Activated naive CD4-positive, alpha-beta T cell treated with anti-CD3 and anti-CD28 coated beads, Interleukin-2, amount 50 U/mL, for 24 hours (primary cell): ENCODE results near the gene KIF5A.
"Not testable (repeated sequence)": the region's sequence is repeated elsewhere in the genome, so short reads cannot be mapped to it uniquely, and the experiment has no call there.

ENCODE experiments used
- H3K27ac Mint-ChIP-seq: one replicate; pipeline ENCODE4 v1.8.0; 2021; ENCODE audit warnings: mild to moderate bottlenecking, mixed read lengths
- H3K27me3 Mint-ChIP-seq: one replicate; pipeline ENCODE4 v1.8.0; 2021; ENCODE audit warnings: mixed read lengths
- H3K36me3 Mint-ChIP-seq: one replicate; pipeline ENCODE4 v1.8.0; 2021; ENCODE audit warnings: mixed read lengths
- H3K4me1 Mint-ChIP-seq: one replicate; pipeline ENCODE4 v1.8.0; 2021; ENCODE audit warnings: mixed read lengths
- H3K4me3 Mint-ChIP-seq: one replicate; pipeline ENCODE4 v1.8.0; 2021; ENCODE audit warnings: mild to moderate bottlenecking, mixed read lengths
- H3K9me3 Mint-ChIP-seq: one replicate; pipeline ENCODE4 v1.8.0; 2021; ENCODE audit warnings: mixed read lengths

Gene KIF5A

GRCh38 chr12:57549909-57550640, at the start of gene KIF5A:
TSS of gene KIF5A (plus strand) at chr12:57550044. CDS start at chr12:57550272, 228 bp downstream.
- Mint-ChIP-seq H3K27ac (no peak within 1 kb of the TSS), H3K9me3 (no peaks in the 10 kb centered on the region), H3K36me3 (no peaks in the 10 kb centered on the region), H3K4me3 (peak within 1 kb of the TSS; percentile 76), H3K4me1 (peaks cover 36% of the 10 kb centered on the region), H3K27me3 (peaks cover 2% of the 10 kb centered on the region)

GRCh38 chr12:57500213-57500612, 49.6 kb upstream of the KIF5A start:
- H3K27me3 Mint-ChIP-seq: no peaks in the 10 kb centered on the region
- H3K4me1 Mint-ChIP-seq: peaks cover 19% of the 10 kb centered on the region
- no peak overlapping the region for H3K4me3 Mint-ChIP-seq
- peak overlapping the region; percentile 79 for H3K27ac Mint-ChIP-seq
- H3K36me3 Mint-ChIP-seq: peaks cover 27% of the 10 kb centered on the region
- H3K9me3 Mint-ChIP-seq: no peaks in the 10 kb centered on the region

DNA sequence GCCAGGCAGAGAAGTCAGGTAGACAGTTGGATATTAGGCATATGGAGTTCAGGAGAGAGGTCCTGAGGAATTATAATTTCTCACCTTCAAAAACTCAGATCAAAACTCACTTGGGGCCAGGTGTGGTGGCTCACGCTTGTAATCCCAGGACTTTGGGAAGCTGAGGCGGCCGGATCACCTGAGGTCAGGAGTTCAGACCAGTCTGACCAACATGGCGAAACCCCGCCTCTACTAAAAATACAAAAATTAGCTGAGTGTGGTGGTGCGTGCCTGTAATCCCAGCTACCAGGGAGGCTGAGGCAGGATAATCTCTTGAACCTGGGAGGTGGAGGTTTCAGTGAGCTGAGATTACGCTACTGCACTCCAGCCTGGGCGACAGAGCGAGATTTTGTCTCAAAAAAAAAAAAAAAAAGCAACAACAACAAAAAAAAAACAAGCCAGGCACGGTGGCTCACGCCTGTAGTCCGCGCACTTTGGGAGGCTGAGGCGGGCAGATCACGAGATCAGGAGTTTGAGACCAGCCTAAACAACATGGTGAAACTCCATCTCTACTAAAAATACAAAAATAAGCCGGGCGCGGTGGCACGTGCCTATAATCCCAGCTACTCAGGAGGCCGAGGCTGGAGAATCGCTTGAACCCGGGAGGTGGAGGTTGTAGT, 47.4 kb upstream of the KIF5A start:
- Mint-ChIP-seq H3K4me1 (peaks cover 12% of the 10 kb centered on the region), H3K27ac (peak overlapping the region; percentile 25), H3K36me3 (peaks cover 21% of the 10 kb centered on the region)
- H3K27me3 Mint-ChIP-seq, H3K4me3 Mint-ChIP-seq, H3K9me3 Mint-ChIP-seq: not testable (repeated sequence)

DNA sequence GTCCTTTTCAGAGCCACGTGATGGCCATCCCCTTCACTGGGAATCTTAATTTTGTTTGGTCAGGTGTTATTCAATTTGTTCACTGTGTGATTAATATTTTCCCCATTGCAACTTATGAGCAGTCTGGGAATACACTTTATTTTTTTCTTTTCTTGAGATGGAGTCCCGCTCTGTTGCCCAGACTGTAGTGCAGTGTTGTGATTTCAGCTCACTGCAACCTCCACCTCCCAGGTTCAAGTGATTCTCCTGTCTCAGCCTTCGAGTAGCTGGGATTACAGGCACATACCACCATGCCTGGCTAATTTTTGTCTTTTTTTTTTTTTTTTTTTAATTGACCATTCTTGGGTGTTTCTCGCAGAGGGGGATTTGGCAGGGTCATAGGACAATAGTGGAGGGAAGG, 43.3 kb upstream of the KIF5A start:
- H3K4me3 Mint-ChIP-seq, H3K9me3 Mint-ChIP-seq, H3K4me1 Mint-ChIP-seq, H3K27me3 Mint-ChIP-seq, H3K27ac Mint-ChIP-seq: not testable (repeated sequence)
- H3K36me3 Mint-ChIP-seq: peaks cover 12% of the 10 kb centered on the region

DNA sequence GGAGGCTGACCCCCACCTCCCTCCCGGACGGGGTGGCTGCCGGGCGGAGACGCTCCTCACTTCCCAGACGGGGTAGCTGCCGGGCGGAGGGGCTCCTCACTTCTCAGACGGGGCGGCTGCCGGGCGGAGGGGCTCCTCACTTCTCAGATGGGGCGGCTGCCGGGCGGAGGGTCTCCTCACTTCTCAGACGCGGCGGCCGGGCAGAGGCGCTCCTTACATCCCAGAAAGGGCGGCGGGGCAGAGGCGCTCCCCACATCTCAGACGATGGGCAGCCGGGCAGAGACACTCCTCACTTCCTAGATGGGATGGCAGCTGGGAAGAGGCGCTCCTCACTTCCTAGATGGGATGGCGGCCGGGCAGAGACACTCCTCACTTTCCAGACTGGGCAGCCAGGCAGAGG, 42.0 kb upstream of the KIF5A start:
- H3K27ac Mint-ChIP-seq, H3K9me3 Mint-ChIP-seq, H3K27me3 Mint-ChIP-seq, H3K4me3 Mint-ChIP-seq, H3K4me1 Mint-ChIP-seq: not testable (repeated sequence)
- H3K36me3 Mint-ChIP-seq: peaks cover 14% of the 10 kb centered on the region

- H3K36me3 Mint-ChIP-seq: peaks cover 17% of the 10 kb centered on the region
- no peak overlapping the region for H3K4me3 Mint-ChIP-seq
- no peaks in the 10 kb centered on the region for H3K9me3 Mint-ChIP-seq
- no peaks in the 10 kb centered on the region for H3K27me3 Mint-ChIP-seq
- H3K27ac Mint-ChIP-seq: no peak overlapping the region
- peaks cover 8% of the 10 kb centered on the region for H3K4me1 Mint-ChIP-seq
Measured at GRCh38 chr12:57511161-57511560, 38.7 kb upstream of the KIF5A start.

DNA sequence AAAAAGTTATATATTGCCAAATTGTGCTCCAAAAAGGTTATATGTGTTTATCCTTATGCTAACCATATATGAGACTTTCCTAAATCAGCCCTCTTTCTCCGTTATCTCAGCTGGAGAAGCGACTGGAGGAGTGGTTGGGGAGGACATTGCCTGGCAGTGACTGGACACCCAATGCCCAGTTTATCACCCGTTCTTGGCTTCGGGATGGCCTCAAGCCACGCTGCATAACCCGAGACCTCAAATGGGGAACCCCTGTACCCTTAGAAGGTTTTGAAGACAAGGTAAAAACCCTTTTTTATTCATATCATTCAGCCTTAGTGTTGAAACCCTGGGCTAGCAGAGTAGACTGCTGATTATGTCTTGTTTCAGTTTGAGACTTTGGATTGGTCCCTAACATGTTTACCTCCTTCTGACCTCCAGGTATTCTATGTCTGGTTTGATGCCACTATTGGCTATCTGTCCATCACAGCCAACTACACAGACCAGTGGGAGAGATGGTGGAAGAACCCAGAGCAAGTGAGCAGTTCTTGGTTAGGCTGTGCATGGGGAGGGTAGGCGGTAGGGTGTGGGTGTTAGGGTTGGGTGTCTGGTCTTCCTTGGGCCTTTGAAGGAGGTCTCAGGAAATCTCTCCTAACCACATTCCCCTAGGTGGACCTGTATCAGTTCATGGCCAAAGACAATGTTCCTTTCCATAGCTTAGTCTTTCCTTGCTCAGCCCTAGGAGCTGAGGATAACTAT, 38.1 kb upstream of the KIF5A start:
- peak overlapping the region; percentile 68 for H3K27ac Mint-ChIP-seq

DNA sequence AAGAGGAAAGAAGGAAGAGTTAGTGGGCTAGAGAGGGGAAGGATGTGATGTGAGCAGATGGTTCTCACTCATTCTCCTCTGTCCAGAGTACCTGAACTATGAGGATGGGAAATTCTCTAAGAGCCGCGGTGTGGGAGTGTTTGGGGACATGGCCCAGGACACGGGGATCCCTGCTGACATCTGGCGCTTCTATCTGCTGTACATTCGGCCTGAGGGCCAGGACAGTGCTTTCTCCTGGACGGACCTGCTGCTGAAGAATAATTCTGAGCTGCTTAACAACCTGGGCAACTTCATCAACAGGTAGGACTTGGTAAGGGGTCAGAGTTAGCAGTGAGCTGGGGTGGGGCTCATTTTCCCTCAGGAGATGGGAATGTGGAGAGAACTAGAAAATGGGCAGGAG, 37.2 kb upstream of the KIF5A start:
- peaks cover 18% of the 10 kb centered on the region for H3K4me1 Mint-ChIP-seq
- H3K27me3 Mint-ChIP-seq: no peaks in the 10 kb centered on the region
- H3K27ac Mint-ChIP-seq: peak overlapping the region; percentile 68
- H3K36me3 Mint-ChIP-seq: peaks cover 17% of the 10 kb centered on the region
- no peaks in the 10 kb centered on the region for H3K9me3 Mint-ChIP-seq
- H3K4me3 Mint-ChIP-seq: no peak overlapping the region

More for the DNA sequence above, 38.1 kb upstream of the KIF5A start:
- H3K27me3 Mint-ChIP-seq: no peaks in the 10 kb centered on the region
- peaks cover 9% of the 10 kb centered on the region for H3K4me1 Mint-ChIP-seq
- H3K4me3 Mint-ChIP-seq: no peak overlapping the region
- no peaks in the 10 kb centered on the region for H3K9me3 Mint-ChIP-seq
- peaks cover 17% of the 10 kb centered on the region for H3K36me3 Mint-ChIP-seq

- Mint-ChIP-seq H3K27me3 (no peaks in the 10 kb centered on the region), H3K9me3 (no peaks in the 10 kb centered on the region), H3K4me3 (no peak overlapping the region), H3K36me3 (peaks cover 20% of the 10 kb centered on the region), H3K27ac (peak overlapping the region; percentile 12), H3K4me1 (peaks cover 24% of the 10 kb centered on the region)
Measured at GRCh38 chr12:57513266-57513665, 36.6 kb upstream of the KIF5A start.

- H3K27me3 Mint-ChIP-seq, H3K9me3 Mint-ChIP-seq, H3K27ac Mint-ChIP-seq, H3K4me3 Mint-ChIP-seq: not testable (repeated sequence)
- peaks cover 28% of the 10 kb centered on the region for H3K4me1 Mint-ChIP-seq
- peaks cover 23% of the 10 kb centered on the region for H3K36me3 Mint-ChIP-seq
Measured at GRCh38 chr12:57513677-57514076, 36.2 kb upstream of the KIF5A start.

- not testable (repeated sequence) for H3K9me3 Mint-ChIP-seq, H3K27me3 Mint-ChIP-seq, H3K4me3 Mint-ChIP-seq
- H3K4me1 Mint-ChIP-seq: peaks cover 34% of the 10 kb centered on the region
- peaks cover 25% of the 10 kb centered on the region for H3K36me3 Mint-ChIP-seq
- H3K27ac Mint-ChIP-seq: peak overlapping the region; percentile 17
Measured at GRCh38 chr12:57514246-57514645, 35.6 kb upstream of the KIF5A start.

DNA sequence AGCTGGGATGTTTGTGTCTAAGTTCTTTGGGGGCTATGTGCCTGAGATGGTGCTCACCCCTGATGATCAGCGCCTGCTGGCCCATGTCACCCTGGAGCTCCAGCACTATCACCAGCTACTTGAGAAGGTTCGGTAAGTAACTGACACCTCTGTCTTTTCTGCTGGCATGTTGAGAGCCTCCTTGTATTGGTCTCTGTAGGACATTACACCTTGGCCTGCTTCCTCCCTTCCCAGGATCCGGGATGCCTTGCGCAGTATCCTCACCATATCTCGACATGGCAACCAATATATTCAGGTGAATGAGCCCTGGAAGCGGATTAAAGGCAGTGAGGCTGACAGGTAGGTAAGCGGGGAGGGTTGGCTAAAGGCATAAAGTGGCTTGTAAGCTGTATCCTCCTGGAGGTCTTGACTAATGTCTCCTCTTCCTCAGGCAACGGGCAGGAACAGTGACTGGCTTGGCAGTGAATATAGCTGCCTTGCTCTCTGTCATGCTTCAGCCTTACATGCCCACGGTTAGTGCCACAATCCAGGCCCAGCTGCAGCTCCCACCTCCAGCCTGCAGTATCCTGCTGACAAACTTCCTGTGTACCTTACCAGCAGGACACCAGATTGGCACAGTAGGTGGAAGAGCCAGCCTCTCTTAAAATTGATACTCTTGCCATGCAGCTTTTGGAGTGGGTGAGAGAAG, 35.0 kb upstream of the KIF5A start:
- Mint-ChIP-seq H3K4me1 (peaks cover 37% of the 10 kb centered on the region), H3K27ac (peak overlapping the region; percentile 62), H3K36me3 (peaks cover 25% of the 10 kb centered on the region), H3K9me3 (no peaks in the 10 kb centered on the region), H3K4me3 (no peak overlapping the region), H3K27me3 (no peaks in the 10 kb centered on the region)

GRCh38 chr12:57515408-57515933, 34.4 kb upstream of the KIF5A start:
- Mint-ChIP-seq H3K27me3 (no peaks in the 10 kb centered on the region), H3K4me1 (peaks cover 37% of the 10 kb centered on the region), H3K27ac (peak overlapping the region; percentile 62), H3K36me3 (peaks cover 27% of the 10 kb centered on the region), H3K4me3 (no peak overlapping the region), H3K9me3 (no peaks in the 10 kb centered on the region)

DNA sequence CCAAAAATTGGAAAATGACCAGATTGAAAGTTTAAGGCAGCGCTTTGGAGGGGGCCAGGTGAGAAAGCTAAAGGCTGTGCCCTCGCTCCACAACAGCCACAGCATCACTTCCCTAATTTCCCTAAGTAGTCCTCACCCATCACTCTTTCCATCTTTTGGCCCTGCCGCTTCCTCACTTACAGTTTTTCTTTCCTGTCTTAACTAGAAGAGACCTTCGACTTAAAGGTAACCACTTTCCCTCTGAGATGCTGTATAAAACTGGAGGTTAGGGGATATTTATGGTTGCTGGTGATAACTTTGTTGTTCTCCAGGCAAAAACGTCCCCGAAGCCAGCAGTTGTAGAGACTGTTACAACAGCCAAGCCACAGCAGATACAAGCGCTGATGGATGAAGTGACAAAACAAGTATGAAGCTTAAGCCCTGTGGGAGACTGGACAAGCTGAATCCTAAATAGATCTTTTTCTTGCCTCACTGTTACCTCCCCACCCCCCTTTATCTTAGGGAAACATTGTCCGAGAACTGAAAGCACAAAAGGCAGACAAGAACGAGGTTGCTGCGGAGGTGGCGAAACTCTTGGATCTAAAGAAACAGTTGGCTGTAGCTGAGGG, 33.8 kb upstream of the KIF5A start:
- H3K27me3 Mint-ChIP-seq: no peaks in the 10 kb centered on the region
- H3K27ac Mint-ChIP-seq: peak overlapping the region; percentile 70
- H3K4me1 Mint-ChIP-seq: peaks cover 37% of the 10 kb centered on the region
- H3K9me3 Mint-ChIP-seq: no peaks in the 10 kb centered on the region
- H3K4me3 Mint-ChIP-seq: no peak overlapping the region
- H3K36me3 Mint-ChIP-seq: peaks cover 27% of the 10 kb centered on the region

DNA sequence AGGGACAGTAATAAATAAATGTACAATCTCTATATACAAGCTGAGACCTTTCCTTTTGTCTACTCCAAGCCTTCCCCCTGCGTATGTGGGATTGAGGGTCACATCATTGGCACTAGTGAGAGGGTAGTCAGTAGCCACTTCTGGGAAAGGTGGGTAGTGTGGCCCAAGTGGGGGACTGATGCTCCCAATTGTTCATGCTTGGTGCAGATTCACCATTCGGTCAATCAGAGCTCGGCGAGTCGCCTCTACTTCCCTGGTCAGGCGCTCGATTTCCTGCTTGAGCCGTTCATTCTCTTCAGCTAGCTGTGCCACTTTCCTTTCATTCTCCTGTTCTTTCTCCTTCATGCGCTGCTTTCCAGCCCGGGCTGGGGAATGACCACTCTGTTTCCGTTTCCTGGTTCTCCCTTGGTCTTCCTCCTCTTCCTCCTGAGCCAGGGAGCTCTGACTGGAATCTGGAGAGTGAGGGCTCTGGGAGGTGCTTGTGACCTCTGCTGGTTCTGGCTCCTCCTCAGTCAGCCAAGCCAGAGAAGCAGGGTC, 33.2 kb upstream of the KIF5A start:
- peaks cover 40% of the 10 kb centered on the region for H3K4me1 Mint-ChIP-seq
- peaks cover 27% of the 10 kb centered on the region for H3K36me3 Mint-ChIP-seq
- H3K4me3 Mint-ChIP-seq: peak overlapping the region; percentile 2
- H3K27ac Mint-ChIP-seq: peak overlapping the region; percentile 53
- no peaks in the 10 kb centered on the region for H3K27me3 Mint-ChIP-seq
- H3K9me3 Mint-ChIP-seq: no peaks in the 10 kb centered on the region
